Neutrophil (primary cell): ENCODE measurements around the gene SPON1.

Experiments
- H3K27ac ChIP-seq: fragments of 200-600 bp; sonication (generic); 2 replicates; pipeline ENCODE4 v1.5.1; 2016; ENCODE audit warnings: mild to moderate bottlenecking, moderate library complexity
- H3K27me3 ChIP-seq: fragments of 200-600 bp; sonication (generic); 2 replicates; pipeline ENCODE4 v1.6.0; 2016; ENCODE audit warnings: mild to moderate bottlenecking
- H3K36me3 ChIP-seq: fragments of 200-600 bp; sonication (generic); 2 replicates; pipeline ENCODE4 v1.5.1; 2017
- H3K4me1 ChIP-seq, 2 experiments: fragments of 200-600 bp in 1 of 2; sonication (generic) in 1 of 2; 1 replicate in 1 of 2; 2 replicates in 1 of 2; pipeline versions ENCODE4 v1.5.1 to v1.6.1; 2013 to 2016; ENCODE audit warnings: low read depth in 1 of 2, low read length in 1 of 2, mild to moderate bottlenecking in 1 of 2, moderate library complexity in 1 of 2; ENCODE audit not compliant: control insufficient read depth in 1 of 2, insufficient read depth in 1 of 2
- H3K4me3 ChIP-seq, 2 experiments: fragments of 200-600 bp in 1 of 2; sonication (generic) in 1 of 2; 1 replicate in 1 of 2; 2 replicates in 1 of 2; pipeline ENCODE4 v1.5.1; 2013 to 2016; ENCODE audit warnings: low read depth in 1 of 2, low read length in 1 of 2, mild to moderate bottlenecking in 1 of 2, moderate library complexity in 1 of 2
- H3K9me3 ChIP-seq: fragments of 200-600 bp; sonication (generic); 2 replicates; pipeline ENCODE4 v1.5.1; 2016
- CTCF ChIP-seq: fragments of 200-600 bp; sonication (generic); IDR thresholded peaks from 2 replicates; pipeline ENCODE4 v1.5.1; 2016; ENCODE audit warnings: antibody characterized with exemption

Gene SPON1

GRCh38 chr11:14010665-14011064 lies 48.1 kb downstream of the SPON1 start:
- no peaks in the 10 kb centered on the region for H3K9me3 ChIP-seq
- no peak overlapping the region for H3K27ac ChIP-seq
- H3K36me3 ChIP-seq = no peaks in the 10 kb centered on the region
- H3K4me3 ChIP-seq = no peak overlapping the region
- H3K27me3 ChIP-seq = no peaks in the 10 kb centered on the region
- no peak for TF ChIP-seq CTCF
- H3K4me1 ChIP-seq = no peaks in the 10 kb centered on the region

GRCh38 chr11:14012846-14013245 lies 50.3 kb downstream of the SPON1 start:
- Histone ChIP-seq H3K27me3 (no peaks in the 10 kb centered on the region), H3K27ac (no peak overlapping the region)

GRCh38 chr11:14015711-14016110 lies 53.2 kb downstream of the SPON1 start:
- H3K4me3 ChIP-seq = no peak overlapping the region
- no peaks in the 10 kb centered on the region for H3K36me3 ChIP-seq
- H3K4me1 ChIP-seq = no peaks in the 10 kb centered on the region
- H3K27ac ChIP-seq = no peak overlapping the region
- no peaks in the 10 kb centered on the region for H3K27me3 ChIP-seq
- TF ChIP-seq CTCF = no peak
- H3K9me3 ChIP-seq = no peaks in the 10 kb centered on the region

More at GRCh38 chr11:14012846-14013245, 50.3 kb downstream of the SPON1 start:
- Histone ChIP-seq H3K36me3 (no peaks in the 10 kb centered on the region), H3K9me3 (no peaks in the 10 kb centered on the region), H3K4me1 (no peaks in the 10 kb centered on the region), H3K4me3 (no peak overlapping the region)
- TF ChIP-seq CTCF = no peak

GRCh38 chr11:14018441-14018840 lies 55.9 kb downstream of the SPON1 start:
- H3K36me3 ChIP-seq = no peaks in the 10 kb centered on the region
- no peak overlapping the region for H3K4me3 ChIP-seq
- H3K27ac ChIP-seq = no peak overlapping the region
- peaks cover 12% of the 10 kb centered on the region for H3K27me3 ChIP-seq
- TF ChIP-seq CTCF = no peak
- H3K9me3 ChIP-seq = no peaks in the 10 kb centered on the region
- no peaks in the 10 kb centered on the region for H3K4me1 ChIP-seq

- Histone ChIP-seq H3K36me3 (no peaks in the 10 kb centered on the region), H3K27me3 (peaks cover 16% of the 10 kb centered on the region), H3K27ac (no peak overlapping the region), H3K4me1 (no peaks in the 10 kb centered on the region), H3K4me3 (no peak overlapping the region), H3K9me3 (no peaks in the 10 kb centered on the region)
- no peak for TF ChIP-seq CTCF
These were observed 59.2 kb downstream of the SPON1 start for GRCh38 chr11:14021738-14022137.

- no peak for TF ChIP-seq CTCF
- H3K4me3 ChIP-seq = no peak overlapping the region
- no peak overlapping the region for H3K27ac ChIP-seq
- peaks cover 21% of the 10 kb centered on the region for H3K27me3 ChIP-seq
- H3K4me1 ChIP-seq = no peaks in the 10 kb centered on the region
- no peaks in the 10 kb centered on the region for H3K9me3 ChIP-seq
- H3K36me3 ChIP-seq = no peaks in the 10 kb centered on the region
These were observed 59.7 kb downstream of the SPON1 start for GRCh38 chr11:14022251-14022650.
